ENCODE data around the gene CEMIP.

Gene CEMIP

GRCh38 chr15:80934761-80935221 lies 155.6 kb downstream of the CEMIP start:
- no peak for DNase-seq
- Histone ChIP-seq H3K4me1 (ENCODE audit: low read length) (no peaks in the 10 kb centered on the region), H3K36me3 (replicated peaks; ENCODE audit: insufficient read depth, low read length) (no peaks in the 10 kb centered on the region), H2AFZ (ENCODE audit: low read length) (no peak overlapping the region), H3K27me3 (replicated peaks; ENCODE audit: insufficient read depth, low read length) (no peaks in the 10 kb centered on the region), H3K4me2 (ENCODE audit: low read depth, low read length) (no peak overlapping the region), H3K9me2 (replicated peaks; ENCODE audit: insufficient read depth, low read length) (no peaks in the 10 kb centered on the region), H3K4me3 (ENCODE audit: low read length) (no peak overlapping the region), H3K9ac (ENCODE audit: low read length) (no peak overlapping the region), H3K9me3 (replicated peaks; ENCODE audit: insufficient read depth, low read length) (no peaks in the 10 kb centered on the region), H3F3A (ENCODE audit: insufficient read depth, low read length) (no peaks in the 10 kb centered on the region), H3K79me2 (ENCODE audit: low read length) (no peaks in the 10 kb centered on the region), H3K27ac (ENCODE audit: low read length) (no peak overlapping the region), H4K20me1 (ENCODE audit: insufficient read depth, low read length) (no peaks in the 10 kb centered on the region)
- TF ChIP-seq EZH2phosphoT487 (IDR thresholded peaks at IDR 0.05; ENCODE audit: low read length) = no peak
- TF ChIP-seq CTCF (IDR thresholded peaks at IDR 0.05; ENCODE audit: low read length) = no peak
- TF ChIP-seq EZH2 (optimal IDR thresholded peaks at IDR 0.05; ENCODE audit: low read depth, low read length) = no peak

GRCh38 chr15:80936288-80937078 lies 157.3 kb downstream of the CEMIP start:
- no peak for DNase-seq
- Histone ChIP-seq H3F3A (ENCODE audit: insufficient read depth, low read length) (no peaks in the 10 kb centered on the region), H3K4me1 (ENCODE audit: low read length) (no peaks in the 10 kb centered on the region), H3K36me3 (replicated peaks; ENCODE audit: insufficient read depth, low read length) (no peaks in the 10 kb centered on the region), H3K9me2 (replicated peaks; ENCODE audit: insufficient read depth, low read length) (no peaks in the 10 kb centered on the region), H3K79me2 (ENCODE audit: low read length) (no peaks in the 10 kb centered on the region), H3K9me3 (replicated peaks; ENCODE audit: insufficient read depth, low read length) (no peaks in the 10 kb centered on the region), H4K20me1 (ENCODE audit: insufficient read depth, low read length) (no peaks in the 10 kb centered on the region), H3K27me3 (replicated peaks; ENCODE audit: insufficient read depth, low read length) (no peaks in the 10 kb centered on the region), H2AFZ (ENCODE audit: low read length) (no peak overlapping the region), H3K4me3 (ENCODE audit: low read length) (no peak overlapping the region), H3K9ac (ENCODE audit: low read length) (no peak overlapping the region), H3K4me2 (ENCODE audit: low read depth, low read length) (no peak overlapping the region), H3K27ac (ENCODE audit: low read length) (no peak overlapping the region)
- TF ChIP-seq EZH2 (optimal IDR thresholded peaks at IDR 0.05; ENCODE audit: low read depth, low read length) (no peak), CTCF (IDR thresholded peaks at IDR 0.05; ENCODE audit: low read length) (no peak)

- Histone ChIP-seq H3K9ac (ENCODE audit: low read length) (no peak overlapping the region), H3K27ac (ENCODE audit: low read length) (no peak overlapping the region), H2AFZ (ENCODE audit: low read length) (no peak overlapping the region), H3K4me3 (ENCODE audit: low read length) (no peak overlapping the region), H3K4me1 (ENCODE audit: low read length) (no peaks in the 10 kb centered on the region), H3F3A (ENCODE audit: insufficient read depth, low read length) (no peaks in the 10 kb centered on the region), H3K9me3 (replicated peaks; ENCODE audit: insufficient read depth, low read length) (no peaks in the 10 kb centered on the region), H3K36me3 (replicated peaks; ENCODE audit: insufficient read depth, low read length) (no peaks in the 10 kb centered on the region), H3K4me2 (ENCODE audit: low read depth, low read length) (no peak overlapping the region), H3K27me3 (replicated peaks; ENCODE audit: insufficient read depth, low read length) (no peaks in the 10 kb centered on the region), H3K9me2 (replicated peaks; ENCODE audit: insufficient read depth, low read length) (no peaks in the 10 kb centered on the region), H3K79me2 (ENCODE audit: low read length) (no peaks in the 10 kb centered on the region), H4K20me1 (ENCODE audit: insufficient read depth, low read length) (no peaks in the 10 kb centered on the region)
- DNase-seq = no peak
- no peak for TF ChIP-seq EZH2phosphoT487 (IDR thresholded peaks at IDR 0.05; ENCODE audit: low read length)
- TF ChIP-seq CTCF (IDR thresholded peaks at IDR 0.05; ENCODE audit: low read length) = no peak
- no peak for TF ChIP-seq EZH2 (optimal IDR thresholded peaks at IDR 0.05; ENCODE audit: low read depth, low read length)
These were observed 158.5 kb downstream of the CEMIP start for GRCh38 chr15:80937718-80938117.

Data from MM.1S (cell line).